Measurements from ENCODE around the gene TPO. TPM values are rescaled to one million over a fixed set of nuclear protein-coding genes. Genes with fewer than 3 reads are reported as not detected.
"Not testable (repeated sequence)": the region's sequence is repeated elsewhere in the genome, so short reads cannot be mapped to it uniquely, and the experiment has no call there.

The TPO gene
- total RNA-seq, 1 experiment from 2014 or later = not detected

- DNase-seq (ENCODE audit: low read depth, low spot score); in situ Hi-C loops (cut with HindIII; ENCODE audit: low pct_unique_long_range_greater_than_20kb, low sequenced_read_pairs): not testable (repeated sequence)
These were observed 77.1 kb downstream of the TPO start for GRCh38 chr2:1490381-1490780.

- in situ Hi-C loops (cut with HindIII; ENCODE audit: low pct_unique_long_range_greater_than_20kb, low sequenced_read_pairs) = no loop called here
- DNase-seq (ENCODE audit: low read depth, low spot score) = no peak
These were observed 78.5 kb downstream of the TPO start for GRCh38 chr2:1491751-1492150.

DNA sequence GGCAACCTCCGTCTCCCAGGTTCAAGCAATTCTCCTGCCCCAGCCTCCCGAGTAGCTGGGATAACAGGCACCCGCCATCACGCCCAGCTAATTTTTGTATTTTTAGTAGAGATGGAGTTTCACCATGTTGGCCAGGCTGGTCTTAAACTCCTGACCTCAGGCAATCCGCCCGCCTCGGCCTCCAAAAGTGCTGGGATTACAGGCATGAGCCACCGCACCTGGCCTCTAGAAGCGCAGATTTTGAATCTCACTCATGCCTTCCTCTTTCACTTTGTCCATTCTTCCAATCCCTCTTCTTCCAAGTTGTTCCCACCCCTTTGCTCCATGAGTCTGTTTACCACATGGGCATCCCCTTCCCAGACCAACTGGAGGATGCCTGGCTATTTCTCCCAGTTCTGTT is 79.0 kb downstream of the TPO start:
- in situ Hi-C loops (cut with HindIII; ENCODE audit: low pct_unique_long_range_greater_than_20kb, low sequenced_read_pairs); DNase-seq (ENCODE audit: low read depth, low spot score): not testable (repeated sequence)

- no peak for DNase-seq (ENCODE audit: low read depth, low spot score)
These were observed 79.6 kb downstream of the TPO start for GRCh38 chr2:1492711-1493430.

DNA sequence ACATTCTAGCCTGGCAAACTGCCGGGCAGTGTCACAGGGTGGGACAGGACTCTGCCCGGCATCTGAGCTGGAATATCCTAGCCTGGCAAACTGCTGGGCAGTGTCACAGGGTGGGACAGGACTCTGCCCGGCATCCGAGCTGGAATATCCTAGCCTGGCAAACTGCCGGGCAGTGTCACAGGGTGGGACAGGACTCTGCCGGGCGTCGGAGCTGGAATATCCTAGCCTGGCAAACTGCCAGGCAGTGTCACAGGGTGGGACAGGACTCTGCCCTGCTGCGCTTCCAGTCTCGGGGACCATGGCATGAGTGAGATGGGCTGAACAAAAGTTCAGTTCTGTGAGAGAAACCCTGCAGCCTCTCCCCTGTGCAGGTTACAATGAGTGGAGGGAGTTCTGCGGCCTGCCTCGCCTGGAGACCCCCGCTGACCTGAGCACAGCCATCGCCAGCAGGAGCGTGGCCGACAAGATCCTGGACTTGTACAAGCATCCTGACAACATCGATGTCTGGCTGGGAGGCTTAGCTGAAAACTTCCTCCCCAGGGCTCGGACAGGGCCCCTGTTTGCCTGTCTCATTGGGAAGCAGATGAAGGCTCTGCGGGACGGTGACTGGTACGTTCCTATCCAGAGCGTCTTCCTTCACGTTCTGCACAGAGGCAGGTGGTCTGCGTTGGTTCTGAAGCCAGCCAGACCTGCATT is 80.3 kb downstream of the TPO start:
- in situ Hi-C loops (cut with HindIII; ENCODE audit: low pct_unique_long_range_greater_than_20kb, low sequenced_read_pairs) = no loop called here
- DNase-seq (ENCODE audit: low read depth, low spot score) = no peak

More at GRCh38 chr2:1492711-1493430, 79.6 kb downstream of the TPO start:
- in situ Hi-C loops (cut with HindIII; ENCODE audit: low pct_unique_long_range_greater_than_20kb, low sequenced_read_pairs) = no loop called here

DNA sequence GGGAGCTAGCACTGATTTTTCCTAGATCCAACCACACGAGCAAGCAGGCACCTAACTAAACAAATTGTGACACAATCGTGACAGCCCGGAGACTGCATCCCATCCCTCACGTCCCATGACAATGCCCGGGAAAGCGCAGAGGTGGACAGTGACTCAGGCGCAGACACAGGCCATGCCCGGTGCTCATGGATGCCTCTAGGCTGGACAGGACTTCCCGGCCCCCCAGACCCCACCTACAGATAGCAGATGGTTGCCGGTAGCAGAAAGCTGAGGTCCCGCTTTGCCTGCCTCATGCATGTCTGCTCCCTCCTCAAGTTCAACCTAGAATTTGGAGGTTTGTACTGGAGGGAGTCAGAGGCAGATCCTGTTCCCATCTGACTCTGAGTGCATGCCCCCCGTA is 81.0 kb downstream of the TPO start:
- in situ Hi-C loops (cut with HindIII; ENCODE audit: low pct_unique_long_range_greater_than_20kb, low sequenced_read_pairs) = no loop called here
- no peak for DNase-seq (ENCODE audit: low read depth, low spot score)

DNA sequence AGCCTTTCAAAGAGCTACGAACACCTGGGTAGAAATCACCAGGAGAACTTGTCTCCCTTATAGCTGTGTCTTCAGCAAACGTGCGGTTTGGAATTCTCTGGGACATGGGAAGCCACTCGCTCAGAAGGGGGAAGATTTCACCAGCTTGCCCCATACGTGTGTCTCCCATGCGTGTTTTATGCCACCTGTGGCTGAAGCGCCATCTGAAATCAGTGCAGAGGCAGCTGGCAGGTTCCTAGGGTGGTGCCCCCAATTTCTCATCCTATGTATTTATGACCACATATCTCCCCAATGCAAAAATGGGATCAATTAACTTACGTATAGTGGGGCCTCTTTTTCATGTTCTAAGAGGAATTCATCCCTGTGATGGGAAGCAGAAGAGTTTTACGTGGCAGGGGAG is 81.6 kb downstream of the TPO start:
- DNase-seq (ENCODE audit: low read depth, low spot score) = no peak
- in situ Hi-C loops (cut with HindIII; ENCODE audit: low pct_unique_long_range_greater_than_20kb, low sequenced_read_pairs) = no loop called here

GRCh38 chr2:1495676-1496358 is 82.6 kb downstream of the TPO start:
- no peak for DNase-seq (ENCODE audit: low read depth, low spot score)
- in situ Hi-C loops (cut with HindIII; ENCODE audit: low pct_unique_long_range_greater_than_20kb, low sequenced_read_pairs) = no loop called here

DNA sequence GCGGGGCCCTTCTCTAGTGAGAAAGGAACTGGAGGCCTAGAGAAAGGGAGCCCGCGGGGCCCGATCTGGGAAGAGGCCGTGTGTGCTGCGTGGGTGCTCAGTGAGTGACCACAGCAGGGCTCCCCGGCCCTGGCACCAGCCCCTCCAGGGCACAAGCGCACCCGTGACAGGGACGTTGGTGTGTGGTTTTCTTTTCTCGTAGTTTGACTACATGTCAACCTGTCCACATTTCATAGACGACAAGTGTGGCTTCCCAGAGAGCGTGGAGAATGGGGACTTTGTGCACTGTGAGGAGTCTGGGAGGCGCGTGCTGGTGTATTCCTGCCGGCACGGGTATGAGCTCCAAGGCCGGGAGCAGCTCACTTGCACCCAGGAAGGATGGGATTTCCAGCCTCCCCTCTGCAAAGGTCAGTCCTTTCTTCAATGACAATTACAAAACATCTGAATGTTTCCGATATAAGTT is 83.1 kb downstream of the TPO start:
- in situ Hi-C loops (cut with HindIII; ENCODE audit: low pct_unique_long_range_greater_than_20kb, low sequenced_read_pairs) = no loop called here

GRCh38 chr2:1497122-1497611 is 83.9 kb downstream of the TPO start:
- no peak for DNase-seq (ENCODE audit: low read depth, low spot score)
- in situ Hi-C loops (cut with HindIII; ENCODE audit: low pct_unique_long_range_greater_than_20kb, low sequenced_read_pairs) = no loop called here

More for the DNA sequence above, 83.1 kb downstream of the TPO start:
- no peak for DNase-seq (ENCODE audit: low read depth, low spot score)

DNA sequence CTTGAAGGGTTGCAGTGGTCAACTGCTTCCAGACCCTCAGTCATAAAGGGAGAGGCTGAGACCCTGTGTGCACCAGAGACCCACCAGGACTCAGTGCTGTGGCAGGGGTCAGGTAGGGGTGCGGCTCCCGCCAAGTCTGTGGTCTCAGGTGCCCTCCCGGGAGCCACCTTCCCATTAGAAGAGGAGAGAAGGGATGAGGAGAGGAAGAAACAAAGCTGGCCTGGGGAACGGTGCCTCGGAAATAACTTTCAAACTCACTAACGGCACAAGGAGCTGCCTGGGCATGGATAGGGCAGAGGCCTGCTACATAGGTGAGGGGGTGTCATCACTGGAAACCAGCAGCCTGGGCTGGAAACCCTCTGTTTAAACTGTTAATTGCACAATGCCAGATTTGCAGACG is 84.9 kb downstream of the TPO start:
- in situ Hi-C loops (cut with HindIII; ENCODE audit: low pct_unique_long_range_greater_than_20kb, low sequenced_read_pairs) = no loop called here
- DNase-seq (ENCODE audit: low read depth, low spot score) = no peak

GRCh38 chr2:1499033-1499795 is 86.0 kb downstream of the TPO start:
- DNase-seq (ENCODE audit: low read depth, low spot score) = no peak
- in situ Hi-C loops (cut with HindIII; ENCODE audit: low pct_unique_long_range_greater_than_20kb, low sequenced_read_pairs) = no loop called here

DNA sequence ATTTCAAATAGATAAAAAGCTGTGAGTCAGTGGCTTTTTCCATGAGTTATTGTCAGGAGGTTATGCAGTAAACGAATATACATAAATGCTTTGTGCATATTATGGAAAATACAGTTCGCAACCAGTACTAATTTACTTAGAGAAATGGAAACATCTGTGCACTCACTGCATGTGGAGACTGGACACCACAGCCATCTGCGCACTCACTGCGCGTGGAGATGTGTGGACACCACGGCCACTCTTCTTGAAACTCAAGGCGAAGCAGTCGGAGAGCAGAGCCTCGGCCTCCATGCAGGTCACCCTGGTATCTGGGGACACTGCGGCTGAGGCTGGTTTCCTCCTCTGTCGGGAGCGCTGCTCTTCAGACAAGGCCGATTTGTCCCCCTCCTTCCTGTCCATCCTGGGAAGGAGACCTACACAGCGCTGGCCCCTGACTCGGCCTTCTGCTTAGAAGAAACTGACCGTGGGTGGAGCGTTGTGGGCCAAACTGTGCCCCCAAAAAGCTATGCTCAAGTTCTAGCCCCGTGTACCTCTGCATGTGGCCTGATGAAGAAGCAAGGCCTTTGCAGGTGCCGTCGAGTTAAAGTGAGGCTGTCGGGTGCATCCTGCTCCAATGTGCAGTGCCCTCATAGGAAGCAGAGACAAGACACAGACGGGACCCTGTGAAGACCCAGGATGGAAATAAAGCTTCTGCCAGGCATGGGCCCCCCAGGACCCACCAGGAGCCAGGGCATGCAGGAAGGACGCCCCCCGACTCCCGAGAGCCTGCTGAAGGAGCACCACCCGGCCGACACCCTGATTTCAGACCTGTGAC is 88.0 kb downstream of the TPO start:
- DNase-seq (ENCODE audit: low read depth, low spot score) = no peak
- in situ Hi-C loops (cut with HindIII; ENCODE audit: low pct_unique_long_range_greater_than_20kb, low sequenced_read_pairs) = no loop called here

- no peak for DNase-seq (ENCODE audit: low read depth, low spot score)
- in situ Hi-C loops (cut with HindIII; ENCODE audit: low pct_unique_long_range_greater_than_20kb, low sequenced_read_pairs) = no loop called here
These were observed 88.7 kb downstream of the TPO start for GRCh38 chr2:1501991-1502390.

- no peak for DNase-seq (ENCODE audit: low read depth, low spot score)
- in situ Hi-C loops (cut with HindIII; ENCODE audit: low pct_unique_long_range_greater_than_20kb, low sequenced_read_pairs) = no loop called here
These were observed 89.6 kb downstream of the TPO start for GRCh38 chr2:1502891-1503304.

- DNase-seq (ENCODE audit: low read depth, low spot score) = no peak
- in situ Hi-C loops (cut with HindIII; ENCODE audit: low pct_unique_long_range_greater_than_20kb, low sequenced_read_pairs) = no loop called here
These were observed 90.4 kb downstream of the TPO start for GRCh38 chr2:1503471-1504310.
